ENCODE data around the gene SNX21. TPM values are rescaled to one million over a fixed set of nuclear protein-coding genes. Genes with fewer than 3 reads are reported as not detected.
A peak's percentile ranks its signal among the peaks of the same experiment; 100 is the strongest.
"Not testable (repeated sequence)": the region's sequence is repeated elsewhere in the genome, so short reads cannot be mapped to it uniquely, and the experiment has no call there.

Gene SNX21
- total and polyA plus RNA-seq, 9 of the 15 experiments (the other 6 are each of a cell fraction or from before 2014, with no cell fraction given), result 0.10 to 1.2 (median 0.42) TPM

GRCh38 chr20:45828589-45828988 is 5.0 kb upstream of the SNX21 start:
- WGBS (ENCODE audit: insufficient coverage, low coverage, missing lambda C conversion rate), result 10% methylated on average over 2 of the region's 2 CpGs
- Histone ChIP-seq H3K9me3 (replicated peaks; ENCODE audit: control insufficient read depth, insufficient read depth, low read depth, low read length) (no peaks in the 10 kb centered on the region), H3K36me3 (ENCODE audit: control insufficient read depth, insufficient read depth, low read length) (no peaks in the 10 kb centered on the region), H3K27me3 (ENCODE audit: control insufficient read depth in 2 of 2, insufficient read depth in 2 of 2, low read length in 2 of 2) (peaks cover 0 to 3% of the 10 kb centered on the region in 2 experiments; a peak in 1 of 5 replicates), H3K27ac (ENCODE audit: extremely low read depth, low read depth, low read length) (no peak overlapping the region), H2AFZ (ENCODE audit: low read depth, low read length) (no peak overlapping the region), H3K4me2 (ENCODE audit: insufficient read depth, low read length) (no peak overlapping the region), H3K4me3 (no peak overlapping the region), H4K20me1 (replicated peaks; ENCODE audit: control insufficient read depth, insufficient read depth, low read length) (no peaks in the 10 kb centered on the region), H3K79me2 (ENCODE audit: control insufficient read depth, insufficient read depth, low read length) (no peaks in the 10 kb centered on the region), H3K9me1 (ENCODE audit: control insufficient read depth, insufficient read depth, low read length) (no peaks in the 10 kb centered on the region), H3K9ac (ENCODE audit: insufficient read depth in 1 of 2, low read depth in 2 of 2, low read length in 2 of 2) (no peak overlapping the region), H3K4me1 (replicated peaks in 1 of 2; ENCODE audit: control insufficient read depth in 2 of 2, insufficient read depth in 2 of 2, low read length in 2 of 2) (peaks cover 26 to 28% of the 10 kb centered on the region in 2 experiments; a peak in 4 of 5 replicates)
- ChIA-PET CTCF (ENCODE audit: low intra/inter-chr PET ratio) (no interaction called here), POLR2A (interaction anchor here (0.6 to 1.2 kb wide), 3 partner anchors 50 to 65 kb away, joined by 3 to 5 read pairs (median 4); no protein-coding TSS in a partner anchor)
- ATAC-seq (no peak), DNase-seq (ENCODE audit: extremely low read depth in 1 of 4, low spot score in 3 of 4) (no peak), FAIRE-seq (no peak)
- in situ Hi-C loops (cut with MboI) (no loop called here), intact Hi-C loops (cut with micrococcal nuclease) (no loop called here)
- TF ChIP-seq MAFK (IDR thresholded peaks at IDR 0.05; ENCODE audit: low read length) (no peak), ZNF449 (CRISPR knock-in tag; IDR thresholded peaks at IDR 0.05) (peak; percentile 42; the same call in 1 of the 2 replicates), ESRRA (IDR thresholded peaks at IDR 0.05; ENCODE audit: borderline replicate concordance, low read depth) (no peak), SMARCA4 (IDR thresholded peaks at IDR 0.05) (no peak)
- no TSS peak for BruUV-seq (replicated peaks)

GRCh38 chr20:45829673-45830106 is 3.9 kb upstream of the SNX21 start:
- TF ChIP-seq ZNF121 (CRISPR knock-in tag; conservative IDR thresholded peaks at IDR 0.05), result peak; percentile 42; the same call in 1 of the 2 replicates
- in situ Hi-C loops (cut with MboI); POLR2A ChIA-PET; FAIRE-seq; H3K27me3 ChIP-seq (ENCODE audit: control insufficient read depth in 2 of 2, insufficient read depth in 2 of 2, low read length in 2 of 2); DNase-seq (ENCODE audit: extremely low read depth in 1 of 4, low spot score in 3 of 4); H4K20me1 ChIP-seq (replicated peaks; ENCODE audit: control insufficient read depth, insufficient read depth, low read length); H3K9ac ChIP-seq (ENCODE audit: insufficient read depth in 1 of 2, low read depth in 2 of 2, low read length in 2 of 2); H3K27ac ChIP-seq (ENCODE audit: extremely low read depth, low read depth, low read length); H3K4me3 ChIP-seq; H3K4me2 ChIP-seq (ENCODE audit: insufficient read depth, low read length); H3K36me3 ChIP-seq (ENCODE audit: control insufficient read depth, insufficient read depth, low read length); CTCF ChIA-PET (ENCODE audit: low intra/inter-chr PET ratio); H2AFZ ChIP-seq (ENCODE audit: low read depth, low read length); H3K9me1 ChIP-seq (ENCODE audit: control insufficient read depth, insufficient read depth, low read length); H3K9me3 ChIP-seq (replicated peaks; ENCODE audit: control insufficient read depth, insufficient read depth, low read depth, low read length); ATAC-seq; H3K79me2 ChIP-seq (ENCODE audit: control insufficient read depth, insufficient read depth, low read length); BruUV-seq (replicated peaks): not testable (repeated sequence)
- intact Hi-C loops (cut with micrococcal nuclease), result loop anchor here (10.0 kb wide), 1 partner anchor 55 kb away; the partner anchor contains the start of genes SPATA25 and ZSWIM1
- H3K4me1 ChIP-seq (replicated peaks in 1 of 2; ENCODE audit: control insufficient read depth in 2 of 2, insufficient read depth in 2 of 2, low read length in 2 of 2), result peaks cover 26 to 28% of the 10 kb centered on the region in 2 experiments; a peak in 4 of 5 replicates
- WGBS (ENCODE audit: insufficient coverage, low coverage, missing lambda C conversion rate), result 25% methylated on average over 2 of the region's 4 CpGs
